NCI-H526 treated with DMSO at 0.1 percent for 48 hours (cell line): ENCODE data around the gene EHD4.
A peak's percentile ranks its signal among the peaks of the same experiment; 100 is the strongest.

Source experiments
- DNase-seq: peaks from one replicate; lab custom pipeline; 2025; lab: John Stamatoyannopoulos, UW

The EHD4 gene

DNA sequence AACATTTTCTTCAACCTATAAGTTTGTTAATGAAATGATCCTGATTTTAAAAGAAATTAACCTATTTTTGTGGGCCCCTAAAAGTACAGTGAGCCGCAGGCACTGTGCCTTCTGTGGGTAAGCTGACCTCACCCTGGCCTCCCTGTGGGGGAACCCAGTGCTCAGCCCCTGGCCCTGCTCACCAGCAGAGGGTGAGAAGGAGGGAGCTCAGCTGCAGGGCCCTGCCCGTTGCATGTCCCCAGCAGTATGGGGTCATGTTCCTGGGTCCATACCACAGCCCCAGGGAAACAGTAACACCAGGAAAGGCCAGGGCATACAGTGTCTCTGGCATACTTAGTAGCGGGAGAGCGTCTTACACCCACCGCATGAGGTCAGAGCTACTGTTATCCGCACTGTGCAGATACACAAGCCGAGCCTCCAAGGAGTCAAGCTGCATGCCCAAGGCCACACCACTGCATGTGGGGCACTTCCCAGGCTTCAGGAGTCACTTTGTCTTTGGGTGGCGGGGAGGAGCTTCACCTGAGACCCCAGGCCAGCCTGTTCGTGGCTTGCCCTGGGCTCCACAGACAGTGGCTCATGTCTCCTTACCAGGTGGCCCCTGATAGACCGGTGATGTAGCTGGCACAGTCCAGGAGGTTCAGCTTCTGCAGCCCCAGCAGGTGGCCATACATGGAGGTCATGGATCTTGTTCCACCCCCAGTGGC is 22.6 kb upstream of the EHD4 start:
- no peak for DNase-seq

DNA sequence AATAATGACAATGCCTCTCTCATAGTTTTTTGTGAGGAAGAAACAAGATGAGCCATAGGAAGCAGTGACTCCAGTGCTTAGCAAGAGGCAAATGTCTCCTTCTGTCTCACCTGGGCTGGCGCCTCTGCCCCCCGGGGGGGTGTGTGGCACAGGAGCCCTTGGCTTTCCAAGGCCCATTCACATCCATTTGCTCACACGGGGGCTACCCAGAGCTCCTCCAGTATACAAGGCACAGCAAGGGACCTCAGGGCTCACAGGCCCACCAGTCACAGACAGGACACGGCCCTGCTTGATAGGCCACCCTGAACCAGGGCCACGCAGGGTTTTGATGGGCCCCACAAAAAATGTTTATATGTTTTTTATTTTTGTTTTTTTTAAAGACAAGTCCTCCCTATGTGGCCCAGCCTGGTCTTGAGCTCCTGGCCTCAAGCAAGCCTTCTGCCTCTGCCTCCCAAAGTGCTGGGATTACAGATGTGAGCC is 21.9 kb upstream of the EHD4 start:
- no peak for DNase-seq

DNA sequence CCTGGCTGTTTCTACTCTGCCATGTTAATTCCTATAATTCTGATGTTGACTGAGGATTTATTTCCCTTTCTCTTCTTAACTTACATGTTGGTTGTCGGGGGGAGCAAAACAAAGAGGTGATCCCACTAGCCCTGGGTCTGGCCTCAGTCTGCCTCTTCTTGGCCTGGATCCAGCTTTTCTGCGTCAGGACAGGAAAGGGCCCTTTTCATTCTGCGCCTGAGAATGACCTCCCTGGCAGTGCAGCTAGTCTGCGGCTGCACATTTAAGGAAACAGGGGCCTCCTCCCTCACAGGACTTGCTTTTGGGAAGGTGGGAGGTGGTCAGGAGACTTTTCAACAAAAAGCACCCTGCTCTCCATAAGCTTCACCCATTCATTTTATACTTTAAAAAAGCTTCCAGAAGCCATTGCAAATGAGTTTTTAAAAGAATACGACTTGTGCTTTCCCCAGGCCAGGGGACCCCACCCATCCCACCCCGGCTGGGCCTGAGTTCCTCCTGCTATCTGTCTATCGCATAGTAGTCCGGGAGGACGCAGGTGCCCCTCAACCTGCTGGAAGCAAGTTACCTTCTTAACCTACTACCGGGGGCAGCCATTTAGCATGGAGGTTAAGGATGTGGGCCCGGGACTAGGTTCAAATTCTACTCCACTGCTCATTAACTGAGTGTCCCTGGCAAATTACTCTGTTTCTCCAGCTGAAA is 21.3 kb upstream of the EHD4 start:
- DNase-seq = no peak

DNA sequence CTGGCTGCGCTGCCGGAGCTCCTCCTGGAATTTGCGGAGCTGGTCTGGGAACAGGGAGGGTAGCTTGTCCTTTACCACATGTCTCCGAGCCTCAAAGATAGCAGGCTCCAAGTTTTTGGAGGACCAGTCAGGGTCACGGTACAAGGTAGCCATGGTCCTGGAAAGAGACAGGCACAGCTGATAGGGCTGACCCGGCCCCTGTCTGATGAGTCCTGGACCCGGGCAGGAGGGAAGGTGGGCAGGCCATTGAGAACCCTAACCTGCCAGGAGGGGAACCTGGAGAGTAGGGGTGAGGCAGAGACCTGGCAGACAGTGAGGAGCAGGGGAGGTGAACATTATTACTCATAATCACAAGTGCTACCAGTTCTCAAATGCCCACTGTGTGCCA is 20.4 kb upstream of the EHD4 start:
- DNase-seq = no peak

DNA sequence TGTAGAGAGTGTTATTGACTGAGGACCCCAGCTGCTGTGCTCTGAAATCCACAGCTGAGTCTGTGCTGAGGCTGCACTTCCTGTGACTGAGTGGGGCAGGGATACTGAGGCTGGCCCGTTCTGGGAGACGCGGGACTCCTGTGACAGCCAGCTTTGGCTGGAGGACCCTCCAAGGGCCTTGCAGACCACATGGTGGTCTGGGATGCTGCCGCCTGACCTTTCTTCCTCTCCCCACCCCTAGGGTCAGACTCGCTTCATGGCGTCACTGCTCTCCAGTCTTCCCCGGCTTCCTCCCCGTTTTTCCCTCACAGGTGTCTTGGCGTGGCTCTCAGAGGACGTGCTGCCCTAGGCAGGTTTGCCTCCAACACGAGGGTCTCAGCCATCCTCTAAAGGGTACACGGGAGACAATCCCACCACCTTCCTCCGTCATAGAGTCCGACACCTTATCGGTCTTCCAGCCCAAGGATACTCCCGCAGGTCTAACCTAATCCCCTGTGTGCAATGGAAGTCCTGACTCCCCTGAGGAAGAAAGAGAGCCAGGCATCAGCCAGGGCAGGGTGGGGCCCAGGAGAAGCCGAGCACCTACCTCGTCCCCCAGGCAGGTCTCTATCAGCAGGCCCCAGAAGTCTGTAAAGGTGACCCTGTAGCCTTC is 19.9 kb upstream of the EHD4 start:
- DNase-seq = no peak

DNA sequence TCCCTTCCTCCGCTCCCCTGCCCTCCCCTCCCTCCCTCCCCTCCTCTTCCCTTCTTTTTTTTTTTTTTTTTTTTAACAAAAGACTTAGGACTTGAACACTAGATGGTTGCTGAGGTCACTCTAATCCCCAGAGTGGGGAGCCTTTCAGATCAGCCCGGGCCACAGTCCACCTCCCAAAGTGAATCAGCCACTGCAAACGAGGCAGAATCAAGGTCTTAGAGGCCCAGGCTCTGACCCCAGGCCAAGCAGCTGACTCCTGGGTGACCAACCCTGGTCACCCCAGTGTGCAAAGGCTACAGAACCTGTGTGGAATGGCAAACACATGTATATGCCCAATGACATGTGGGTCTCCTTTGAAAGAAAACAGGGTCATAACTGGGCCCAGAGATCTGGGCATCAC is 18.3 kb upstream of the EHD4 start:
- DNase-seq = no peak

DNA sequence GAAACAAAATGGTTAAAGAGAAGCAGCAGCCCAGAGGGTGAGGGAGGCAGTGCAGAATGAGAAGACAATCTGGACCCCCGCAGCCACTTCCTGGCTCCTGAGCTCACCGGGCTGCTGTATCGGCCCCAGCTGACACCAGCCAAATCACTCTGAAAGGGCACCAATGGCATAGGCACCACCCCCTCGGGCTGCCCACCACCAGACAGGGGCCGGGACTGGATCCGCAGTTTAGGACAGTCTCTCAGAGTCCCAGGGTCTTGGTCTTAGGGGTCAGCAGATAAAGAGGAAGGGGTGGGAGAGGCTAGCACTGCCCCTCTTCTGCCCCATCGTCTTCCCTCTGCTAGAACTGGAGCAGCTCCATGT is 17.9 kb upstream of the EHD4 start:
- no peak for DNase-seq

DNA sequence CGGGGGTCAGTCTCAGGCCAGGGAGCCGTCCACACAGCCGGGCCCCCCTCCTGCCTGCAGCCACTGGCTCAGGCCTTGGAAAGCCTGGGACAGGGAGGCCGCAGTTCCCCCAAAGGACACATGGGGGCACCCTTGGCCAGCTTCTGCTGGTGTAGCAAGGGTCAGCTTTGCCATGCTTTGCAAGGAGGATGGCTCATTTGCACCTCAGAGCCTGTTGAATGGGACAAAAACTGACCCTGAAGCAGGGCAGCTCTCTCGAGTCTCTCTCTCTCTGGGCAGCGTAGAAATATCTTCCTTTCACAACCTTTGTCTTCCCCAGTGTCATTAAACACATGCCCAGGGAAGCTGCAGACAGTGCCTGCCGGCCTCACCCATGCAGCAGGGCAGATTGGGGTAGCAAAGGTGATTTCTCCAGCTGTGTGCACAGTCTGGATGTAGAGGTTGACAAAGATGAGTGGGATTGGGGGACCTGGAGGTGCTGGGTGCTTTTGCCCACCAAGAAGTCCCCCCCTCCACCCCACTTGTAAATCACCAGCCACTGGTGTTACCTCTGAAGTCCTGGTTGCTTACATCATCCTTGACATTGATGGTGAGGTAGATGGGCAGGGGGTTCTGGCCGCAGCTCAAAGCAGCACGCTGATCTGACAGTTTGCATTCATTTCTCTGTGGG is 17.4 kb upstream of the EHD4 start:
- peak; percentile 8 for DNase-seq

DNA sequence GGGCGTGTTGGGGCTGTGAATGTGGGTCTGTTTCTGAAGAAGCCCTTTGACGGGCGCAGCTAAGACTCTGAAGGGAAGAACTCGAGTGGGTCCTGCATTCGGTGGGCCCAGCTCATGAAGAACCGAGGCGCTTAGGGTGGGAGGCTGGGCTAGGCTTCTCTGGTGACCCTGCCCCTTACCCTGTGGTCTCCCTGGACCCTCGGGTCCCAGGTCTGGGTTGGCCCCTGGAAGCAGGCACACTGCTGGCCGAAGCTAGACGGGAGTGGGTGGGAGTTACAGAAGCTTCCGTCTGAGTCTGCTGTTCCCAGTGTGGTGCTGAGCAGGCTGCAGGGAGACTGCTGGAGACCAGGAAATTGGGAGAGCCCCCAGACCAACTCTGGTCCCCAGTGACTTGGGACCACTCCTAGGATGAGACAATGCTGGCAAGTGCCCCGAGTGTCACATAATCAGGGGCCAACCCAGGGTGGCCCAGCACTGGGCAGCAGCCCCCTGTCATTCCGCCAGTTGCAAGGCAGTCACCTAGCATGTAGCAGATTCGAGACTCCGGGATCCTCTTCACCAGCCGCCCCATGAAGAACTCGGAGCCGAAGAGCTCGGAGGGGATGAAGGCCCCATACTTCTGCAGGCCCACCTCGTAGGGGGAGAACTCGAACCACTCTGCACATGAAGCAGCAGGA is 16.7 kb upstream of the EHD4 start:
- DNase-seq = no peak

DNA sequence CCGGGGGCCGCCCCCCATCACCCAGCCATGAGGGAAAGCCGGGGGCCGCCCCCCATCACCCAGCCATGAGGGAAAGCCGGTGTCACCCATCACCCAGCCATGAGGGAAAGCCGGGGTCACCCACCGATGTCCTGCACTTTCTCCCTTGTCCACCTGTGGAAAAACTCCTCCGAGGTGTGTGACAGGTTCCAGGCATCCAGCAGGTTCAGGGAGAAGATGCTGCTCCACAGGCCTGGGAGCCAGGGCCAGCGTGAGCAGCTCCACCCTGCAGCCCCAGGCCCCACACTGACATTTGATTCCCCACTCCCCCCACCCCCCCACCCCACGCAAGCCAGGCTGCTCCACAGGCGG is 15.5 kb upstream of the EHD4 start:
- DNase-seq = no peak

DNA sequence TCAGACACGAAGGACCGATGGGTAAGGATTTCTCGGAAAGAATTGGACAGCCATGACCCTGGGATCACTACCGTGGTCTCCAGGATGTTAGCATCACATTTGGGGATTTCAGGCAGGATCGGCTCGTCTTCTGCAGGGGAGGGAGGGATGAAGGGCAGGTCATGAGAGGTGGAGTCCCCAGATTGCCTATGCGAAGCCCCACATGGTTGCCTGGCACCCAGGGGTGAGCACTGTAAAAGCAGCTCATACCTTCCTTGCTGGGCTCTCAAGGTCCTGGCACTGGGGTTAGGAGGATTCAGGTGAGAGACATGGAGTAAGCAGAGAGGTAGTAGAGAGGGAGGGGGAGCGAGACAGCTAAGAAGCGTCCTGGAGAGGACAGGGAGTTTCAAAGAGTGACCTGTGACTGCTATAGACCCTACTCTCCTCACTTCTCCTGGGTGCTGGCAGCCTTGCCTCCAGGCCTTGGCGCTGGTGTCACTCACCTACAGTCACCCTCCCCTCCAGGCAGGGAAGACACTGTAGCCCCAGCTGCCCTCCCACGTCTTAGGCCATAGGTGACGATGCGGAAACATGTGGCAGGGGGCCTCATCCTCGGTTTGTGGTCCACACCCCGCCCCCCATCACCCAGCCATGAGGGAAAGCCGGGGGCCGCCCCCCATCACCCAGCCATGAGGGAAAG is 15.0 kb upstream of the EHD4 start:
- DNase-seq = no peak

DNA sequence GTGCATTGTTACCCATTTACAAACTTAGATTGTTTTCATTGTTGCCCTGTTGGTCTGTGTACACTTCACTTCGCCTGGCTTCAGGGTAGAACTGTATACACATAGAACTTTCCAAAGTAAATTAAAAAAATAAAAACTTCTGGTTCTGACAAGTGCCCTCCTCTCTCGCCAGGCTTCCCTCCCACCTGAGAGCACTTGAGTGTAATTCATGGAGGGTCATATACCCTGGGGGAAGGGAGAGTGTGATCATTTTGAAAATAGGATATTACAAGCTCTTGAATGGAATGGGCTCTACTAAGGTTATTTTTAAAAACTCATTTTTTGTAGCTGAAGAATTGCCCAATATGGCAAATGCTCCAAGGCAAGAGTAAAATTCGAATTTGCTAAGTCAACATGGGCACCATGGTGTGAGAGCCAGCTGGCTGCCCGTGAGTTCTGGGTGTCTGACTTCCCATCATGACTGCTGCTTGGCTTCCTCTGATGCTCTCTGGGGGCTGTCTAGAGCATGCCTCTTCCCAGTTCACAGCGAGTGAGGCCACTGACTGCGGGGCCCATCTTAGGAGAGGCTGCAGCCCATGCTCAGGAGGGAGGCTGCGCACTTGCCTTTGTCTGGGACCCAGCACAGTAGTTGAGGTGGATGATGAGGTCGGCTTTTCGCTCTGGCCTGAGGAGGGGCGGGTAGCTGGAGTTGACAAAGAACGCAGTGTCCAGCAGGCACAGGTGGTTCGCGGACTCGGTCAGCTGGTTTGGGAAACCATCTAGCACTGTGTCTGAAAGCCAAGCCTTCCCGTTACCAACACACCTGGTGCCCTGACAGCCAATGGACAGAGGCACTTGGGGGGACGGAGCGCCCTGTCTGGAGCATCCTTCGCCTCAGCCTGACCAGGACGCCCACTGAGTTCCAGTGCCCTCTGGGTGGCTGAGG is 13.1 kb upstream of the EHD4 start:
- DNase-seq = no peak

DNA sequence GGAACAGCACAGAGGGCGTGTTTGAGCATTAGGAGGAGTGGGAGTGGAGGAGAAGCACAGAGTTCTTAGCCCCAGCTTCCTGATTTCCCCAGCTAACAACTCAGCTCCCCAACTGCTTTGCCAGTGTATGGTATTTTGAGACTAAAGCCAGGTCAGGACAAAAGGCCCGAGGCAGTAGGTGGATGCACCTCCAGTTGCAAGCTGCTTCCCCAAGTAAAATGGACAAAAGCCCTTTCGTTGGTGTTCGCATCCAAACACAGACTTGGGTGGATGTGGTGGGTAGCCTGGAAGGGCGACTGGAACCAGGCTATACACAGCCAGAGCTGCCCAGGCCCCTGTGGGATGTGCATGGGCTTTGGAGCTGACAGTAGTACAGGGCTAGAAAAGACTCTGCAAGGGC is 12.3 kb upstream of the EHD4 start:
- no peak for DNase-seq

DNA sequence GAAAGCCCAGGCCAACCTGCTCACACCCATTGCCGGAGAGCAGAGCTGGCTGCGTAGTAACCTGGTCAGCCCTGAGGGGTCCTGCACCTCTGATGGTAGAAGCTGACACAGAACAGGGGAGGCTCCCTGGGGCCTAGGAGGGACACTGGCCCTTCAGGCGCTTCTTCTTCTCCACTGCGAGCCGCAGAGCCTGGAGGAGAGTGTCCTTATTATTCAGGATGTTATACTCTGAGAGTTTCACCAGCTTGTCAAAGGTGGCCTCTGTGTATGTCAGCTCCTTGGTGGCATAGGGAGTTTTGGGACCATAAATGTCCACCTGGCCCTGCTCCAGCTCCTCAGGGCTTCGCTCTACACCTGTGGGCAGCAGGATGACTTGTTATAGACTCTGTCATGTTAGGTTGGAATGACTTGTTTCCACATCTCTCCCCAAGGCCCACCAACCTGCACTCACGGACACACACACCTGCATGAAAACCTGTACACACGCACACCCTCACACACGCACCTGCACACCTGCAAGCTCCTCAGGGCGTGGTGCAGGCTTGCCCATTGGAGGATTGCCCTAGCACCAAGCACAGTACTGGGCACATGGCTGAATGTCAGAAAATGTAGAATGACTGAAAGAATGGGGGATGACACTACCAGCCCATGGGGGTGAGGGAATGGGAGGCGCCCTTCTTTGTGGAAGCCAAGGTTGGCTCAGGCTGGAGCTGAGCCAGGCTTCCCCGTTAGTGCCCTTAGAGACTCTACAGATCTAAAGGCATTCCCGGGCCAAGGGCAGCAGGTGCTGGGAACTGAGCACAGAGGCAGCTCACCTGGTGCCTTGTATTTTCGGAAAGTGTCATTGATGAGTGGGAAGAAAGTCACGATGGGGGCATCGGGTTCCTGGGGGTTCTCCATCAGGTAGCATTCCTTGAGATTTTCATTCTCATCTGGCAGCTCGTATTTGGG is 11.5 kb upstream of the EHD4 start:
- no peak for DNase-seq

DNA sequence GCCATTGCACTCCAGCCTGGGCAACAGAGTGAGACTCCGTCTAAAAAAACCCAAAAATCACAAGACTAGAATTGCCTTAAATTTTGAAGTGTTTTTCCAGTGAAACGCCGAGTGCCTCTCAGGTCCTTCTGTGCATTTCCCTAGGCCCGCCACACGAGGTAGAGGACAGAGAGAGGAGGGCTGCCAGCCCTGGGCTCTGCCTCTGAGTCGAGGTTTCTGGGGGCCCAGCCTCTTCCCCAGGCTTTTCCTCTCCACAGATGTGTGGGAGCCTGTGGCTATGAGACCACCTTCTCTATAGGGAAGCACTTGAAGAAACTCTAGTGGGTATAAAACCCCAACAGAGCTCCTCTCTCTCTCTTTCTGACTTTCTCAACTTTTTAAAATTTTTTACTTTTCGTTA is 10.9 kb upstream of the EHD4 start:
- DNase-seq = no peak

DNA sequence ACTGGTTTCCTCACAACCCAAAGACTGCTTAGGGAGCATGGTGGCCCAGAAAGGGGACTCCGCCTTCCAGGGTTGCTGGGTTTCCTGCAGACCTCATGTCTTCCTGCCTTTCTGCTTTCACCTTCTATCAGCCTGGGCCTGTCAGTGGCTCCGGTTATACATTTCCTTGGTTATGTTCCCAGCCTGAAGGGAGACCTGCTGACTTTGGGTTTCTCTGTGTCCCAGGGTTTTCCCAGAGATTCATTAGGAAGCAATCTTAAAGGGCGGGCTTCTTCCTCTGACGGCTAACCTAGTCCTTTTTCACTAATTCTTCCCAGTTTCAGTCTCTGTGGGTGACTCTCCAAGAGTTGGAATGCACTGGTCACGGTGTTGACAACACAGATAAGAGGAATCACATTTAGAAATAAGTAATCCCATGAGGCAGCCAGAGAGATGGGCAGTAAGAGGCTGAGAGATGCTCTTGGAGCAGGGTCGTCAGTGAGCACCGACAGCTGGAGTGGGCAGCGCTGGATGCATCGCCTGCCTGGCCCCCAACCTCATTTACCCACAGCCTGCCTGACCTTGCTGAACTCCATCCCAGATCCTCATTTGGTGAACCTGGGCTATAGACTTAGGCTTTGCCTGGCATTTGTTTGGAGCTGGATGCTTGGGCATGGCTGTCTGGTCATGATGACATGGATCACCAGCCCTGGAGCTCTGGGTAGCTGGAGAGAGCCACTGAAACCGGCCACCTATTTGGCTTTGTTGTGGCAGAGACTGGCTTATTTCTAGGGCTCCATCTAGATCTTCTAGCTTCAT is 10.0 kb upstream of the EHD4 start:
- DNase-seq = no peak

DNA sequence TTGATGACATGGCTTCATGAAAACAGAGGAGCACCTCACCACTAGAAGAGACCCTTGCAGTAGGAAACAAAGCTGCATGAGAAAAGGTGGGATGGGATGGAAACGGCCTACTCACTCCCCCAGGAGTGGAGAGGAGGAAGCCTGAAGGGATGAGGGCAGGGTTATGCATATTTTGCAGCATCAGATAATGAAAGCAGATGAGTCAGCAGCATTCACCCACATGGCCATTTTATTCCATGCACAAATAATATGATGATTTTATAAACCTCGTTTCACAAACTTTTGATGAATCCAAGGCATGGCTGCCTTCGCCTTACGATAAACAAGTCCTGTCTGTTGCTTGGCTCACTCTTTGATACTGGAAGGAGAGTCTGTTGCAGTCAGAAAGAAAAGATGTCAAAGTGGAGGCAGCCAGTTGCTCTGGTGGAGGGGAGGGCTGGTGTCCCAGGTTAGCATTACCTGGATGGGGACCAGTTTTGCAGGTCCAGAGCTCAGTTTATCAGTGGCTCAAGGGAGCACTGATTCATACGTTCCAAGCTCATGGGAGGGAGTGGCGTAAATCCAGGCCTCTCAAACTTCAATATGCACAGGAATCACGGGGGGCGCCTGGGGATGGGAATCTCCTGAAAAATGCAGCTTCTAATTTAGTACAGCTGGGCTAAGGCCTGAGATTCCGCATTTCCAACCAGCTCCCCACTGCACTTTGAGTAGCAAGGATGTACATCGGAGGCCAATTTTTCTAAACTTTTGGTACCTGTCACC is 9.2 kb upstream of the EHD4 start:
- no peak for DNase-seq
